NCI-H510A (cell line): ENCODE measurements around the gene ST8SIA6.
"Not testable (repeated sequence)": the region's sequence is repeated elsewhere in the genome, so short reads cannot be mapped to it uniquely, and the experiment has no call there.

ENCODE experiments used
- DNase-seq: peaks from one replicate; lab custom pipeline; 2025; lab: John Stamatoyannopoulos, UW

Gene ST8SIA6

DNA sequence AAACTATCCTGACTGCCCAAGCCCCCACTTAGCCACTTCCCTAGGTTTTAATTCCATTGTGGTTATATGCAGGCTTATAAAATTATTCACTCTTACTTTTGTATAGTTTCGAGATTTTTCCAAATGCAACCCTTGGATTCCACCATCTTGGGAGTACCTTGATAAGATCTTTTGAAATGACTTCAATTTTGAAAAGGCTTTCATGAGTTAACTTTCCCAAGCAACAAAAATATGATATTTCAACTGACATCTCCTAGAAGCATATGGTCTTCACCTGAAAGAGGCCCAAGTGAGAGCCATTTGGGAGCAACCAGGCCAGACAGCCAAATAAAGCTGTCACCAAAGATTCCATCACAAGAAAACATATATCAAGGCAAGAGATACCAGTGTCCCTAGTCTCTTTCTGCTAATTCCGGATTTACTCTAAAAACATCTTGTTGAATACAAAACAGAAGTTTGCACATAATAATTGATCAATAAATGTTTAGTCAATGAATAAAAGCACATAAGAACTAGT, 1.7 kb upstream of the ST8SIA6 start:
- no peak for DNase-seq

DNA sequence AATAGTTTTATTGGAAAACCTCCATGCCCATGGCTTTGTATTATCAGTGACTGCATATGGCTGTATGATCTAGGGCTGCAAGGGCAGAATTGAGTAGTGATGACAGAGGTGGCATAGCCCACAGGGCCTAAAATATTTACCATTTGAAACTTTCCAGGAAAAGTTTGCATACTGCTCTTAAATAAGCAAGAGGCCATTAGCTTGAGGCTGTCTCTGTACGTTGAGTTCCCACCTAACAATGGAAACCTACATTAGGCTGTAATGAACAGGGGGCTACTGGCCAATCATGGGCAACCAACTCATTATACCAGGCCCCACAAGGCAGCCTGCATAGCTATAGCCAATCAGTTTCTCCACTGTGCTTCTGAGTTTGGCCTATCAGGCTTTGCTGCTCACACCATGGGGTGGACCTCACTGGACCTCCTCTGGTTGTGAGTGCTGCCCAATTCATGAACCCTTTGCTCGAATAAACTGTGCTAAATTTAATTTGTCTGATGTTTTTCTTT, 673 bp upstream of the ST8SIA6 start:
- DNase-seq: no peak

DNA sequence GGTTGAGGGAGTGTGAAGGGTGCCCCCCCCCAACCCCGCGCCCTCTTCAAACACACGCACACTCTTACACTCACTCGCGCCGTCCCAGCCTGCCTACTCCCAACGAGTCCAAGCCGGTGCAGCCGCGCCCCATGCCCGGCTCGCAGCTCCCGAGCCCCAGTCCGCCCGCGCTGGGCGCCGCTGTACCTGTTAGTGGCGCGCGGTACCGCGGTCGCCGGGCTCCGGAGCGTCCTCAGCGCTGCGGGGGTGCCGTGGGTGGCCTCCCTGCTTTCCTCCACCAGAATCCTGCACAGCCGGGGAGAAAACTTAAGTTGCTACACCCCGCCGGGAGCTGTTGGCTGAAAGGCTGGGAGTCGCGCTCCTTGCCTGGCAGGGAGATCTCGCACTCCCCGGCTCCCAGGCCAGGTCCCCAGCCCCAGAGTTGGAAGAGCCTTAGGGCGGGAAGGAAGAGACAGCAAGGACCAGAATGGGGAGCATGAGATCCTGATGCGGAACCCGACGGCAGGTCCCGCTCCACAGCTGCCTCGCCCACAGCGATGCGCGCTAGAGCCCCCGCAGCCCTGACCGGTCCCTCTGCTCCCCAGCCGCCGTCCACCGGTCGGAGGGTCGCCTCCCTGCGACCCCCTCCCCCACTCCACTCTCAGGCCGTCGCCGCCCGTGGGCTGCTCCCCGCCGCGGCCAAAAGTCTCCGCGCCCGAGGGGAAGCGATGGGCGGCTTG, 863 bp downstream of the ST8SIA6 start:
- DNase-seq: peak; percentile 19

DNA sequence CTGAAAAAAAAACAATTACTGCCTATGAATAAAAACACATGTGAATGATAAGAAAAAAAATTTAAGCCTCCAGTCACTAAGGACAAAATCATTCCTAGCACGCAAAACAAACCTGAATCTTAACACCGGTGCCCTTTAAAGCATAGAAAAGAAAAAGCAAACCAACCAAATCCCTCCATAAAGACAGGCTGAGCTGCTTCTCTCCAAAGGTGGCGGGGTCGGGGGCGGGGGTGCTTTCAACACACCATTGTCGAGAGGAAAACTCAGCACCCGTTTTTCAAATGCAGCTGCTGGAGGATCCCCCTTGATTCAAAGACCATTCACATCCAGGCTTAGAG, 1.4 kb downstream of the ST8SIA6 start:
- no peak for DNase-seq

DNA sequence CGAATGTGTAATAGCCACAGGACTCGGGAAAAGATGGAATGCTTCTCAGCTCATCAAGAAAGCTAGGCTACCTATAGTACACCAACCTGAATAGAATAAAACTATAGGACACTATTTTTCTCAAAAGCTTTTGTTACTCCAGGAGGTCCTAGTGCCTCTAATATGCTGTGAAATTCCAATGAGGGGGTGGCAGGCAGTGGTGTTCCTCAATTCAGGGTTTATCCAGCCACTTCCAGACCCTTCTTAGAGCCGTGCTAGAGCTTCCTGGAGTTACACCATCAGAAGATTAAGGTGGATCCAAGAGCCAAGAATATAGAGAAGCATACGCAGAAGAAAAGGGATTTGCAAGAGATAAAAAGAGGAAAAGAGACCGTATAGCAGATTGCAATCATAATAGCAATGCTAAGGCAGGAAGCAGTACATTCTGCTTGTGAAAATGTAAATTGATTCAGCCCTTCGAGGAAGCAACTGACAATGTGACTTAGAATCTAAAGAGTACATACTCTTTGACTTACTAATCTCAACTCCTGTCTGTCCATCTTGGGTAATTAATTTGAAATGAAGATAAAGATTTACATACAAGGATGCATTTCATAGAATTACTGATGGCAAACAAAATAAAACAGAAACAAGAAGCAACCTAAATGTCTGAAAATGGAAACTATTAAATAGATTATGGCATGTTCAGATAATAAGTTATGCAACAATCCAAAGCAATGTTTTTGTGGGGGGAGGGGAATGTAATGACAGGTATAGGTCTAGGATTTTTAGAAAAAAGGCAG, 2.1 kb downstream of the ST8SIA6 start:
- no peak for DNase-seq

DNA sequence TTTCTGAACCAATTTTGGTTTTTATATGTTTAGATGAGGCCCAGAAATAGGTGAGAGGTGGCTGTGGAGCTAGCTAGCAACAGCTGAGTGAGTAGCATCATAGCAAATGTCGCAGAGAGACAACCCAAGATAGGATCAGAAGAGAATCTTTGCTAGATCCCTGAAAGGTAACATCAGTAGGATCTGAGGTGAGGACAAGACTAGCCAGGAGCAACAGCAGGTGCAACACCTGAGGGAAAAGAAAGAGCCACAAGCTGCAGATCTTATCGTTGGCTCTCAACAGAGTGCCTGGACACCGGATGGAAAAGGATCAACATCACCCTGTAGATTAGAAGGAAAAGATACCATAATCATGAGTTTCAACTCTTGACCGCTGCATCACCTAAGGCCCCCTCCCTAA, 4.4 kb downstream of the ST8SIA6 start:
- no peak for DNase-seq

DNA sequence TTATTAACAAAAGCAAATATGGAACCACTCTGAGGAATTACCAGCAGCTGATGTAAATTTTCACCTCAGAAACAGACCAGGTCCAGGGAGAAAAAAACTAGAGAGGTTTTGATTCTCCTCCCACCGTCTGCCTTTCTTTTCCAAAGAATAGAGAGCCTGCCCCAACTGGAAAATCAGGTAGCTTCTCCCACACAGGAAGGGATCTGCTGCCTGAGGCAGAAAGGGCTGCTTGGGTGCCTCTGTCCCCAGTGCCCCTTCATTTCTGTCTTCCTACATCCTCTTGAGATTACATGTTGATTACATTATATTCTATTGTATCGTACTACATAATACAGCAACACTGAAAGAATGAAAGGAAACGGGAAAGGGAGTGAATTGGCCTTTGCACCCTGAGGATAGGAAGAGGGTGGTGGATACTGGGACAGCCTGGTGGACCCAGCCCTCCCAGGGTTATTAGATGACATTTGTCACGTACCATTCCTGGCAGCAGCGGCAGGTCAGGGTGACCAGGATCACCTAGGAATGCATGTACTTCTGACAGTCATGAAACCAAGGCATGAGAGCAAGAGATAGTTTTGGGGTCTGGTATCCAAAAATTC, 8.9 kb downstream of the ST8SIA6 start:
- no peak for DNase-seq

DNA sequence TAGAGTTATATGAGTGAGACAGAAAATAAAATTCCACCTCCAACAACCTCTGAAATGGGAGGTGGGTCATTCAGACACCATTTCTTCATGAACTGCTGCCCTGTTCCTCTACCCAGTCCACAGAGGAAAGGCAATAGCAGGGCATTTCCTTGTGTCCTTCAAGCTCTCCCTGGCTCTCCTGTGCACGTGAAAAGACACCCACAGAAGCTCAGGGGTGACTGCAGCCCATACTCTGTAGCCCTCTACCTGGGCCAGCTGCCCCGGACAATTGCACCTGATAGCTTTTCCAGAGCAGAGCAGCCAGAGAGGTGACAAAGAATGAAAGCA, 10.0 kb downstream of the ST8SIA6 start:
- DNase-seq: no peak

- DNase-seq: no peak
These were observed 10.5 kb downstream of the ST8SIA6 start for GRCh38 chr10:17443707-17444387.

- DNase-seq: no peak
These were observed 15.8 kb downstream of the ST8SIA6 start for GRCh38 chr10:17438583-17438982.

DNA sequence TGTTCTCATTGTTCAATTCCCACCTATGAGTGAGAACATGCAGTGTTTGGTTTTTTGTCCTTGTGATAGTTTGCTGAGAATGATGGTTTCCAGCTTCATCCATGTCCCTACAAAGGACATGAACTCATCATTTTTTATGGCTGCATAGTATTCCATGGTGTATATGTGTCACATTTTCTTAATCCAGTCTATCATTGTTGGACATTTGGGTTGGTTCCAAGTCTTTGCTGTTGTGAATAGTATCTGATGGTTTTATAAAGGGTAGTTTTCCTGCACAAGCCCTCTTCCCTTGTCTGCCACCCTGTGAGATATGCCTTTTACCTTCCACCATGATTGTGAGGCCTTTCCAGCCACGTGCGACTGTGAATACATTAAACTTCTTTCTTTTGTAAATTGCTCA, 17.8 kb downstream of the ST8SIA6 start:
- DNase-seq: not testable (repeated sequence)

GRCh38 chr10:17435953-17436352, 18.4 kb downstream of the ST8SIA6 start:
- no peak for DNase-seq

DNA sequence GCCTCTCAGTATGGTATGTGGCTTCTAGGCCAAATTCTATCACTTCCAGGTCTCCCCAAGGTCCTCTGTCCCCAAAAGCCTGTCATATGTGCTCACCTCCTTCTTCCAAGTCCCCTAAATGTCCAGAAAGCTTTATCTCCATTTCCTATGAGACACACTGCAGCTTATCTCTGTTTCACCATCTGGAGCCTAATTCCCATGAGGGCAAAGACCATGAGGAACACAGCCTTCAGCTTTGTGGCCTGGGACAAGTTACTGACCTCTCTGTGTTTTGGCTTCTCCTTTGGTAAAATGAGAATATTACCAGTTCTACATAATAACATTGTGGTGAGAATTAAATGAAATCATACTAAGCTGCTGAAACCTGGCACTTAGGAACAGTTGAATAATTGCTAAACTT, 19.2 kb downstream of the ST8SIA6 start:
- DNase-seq: no peak

DNA sequence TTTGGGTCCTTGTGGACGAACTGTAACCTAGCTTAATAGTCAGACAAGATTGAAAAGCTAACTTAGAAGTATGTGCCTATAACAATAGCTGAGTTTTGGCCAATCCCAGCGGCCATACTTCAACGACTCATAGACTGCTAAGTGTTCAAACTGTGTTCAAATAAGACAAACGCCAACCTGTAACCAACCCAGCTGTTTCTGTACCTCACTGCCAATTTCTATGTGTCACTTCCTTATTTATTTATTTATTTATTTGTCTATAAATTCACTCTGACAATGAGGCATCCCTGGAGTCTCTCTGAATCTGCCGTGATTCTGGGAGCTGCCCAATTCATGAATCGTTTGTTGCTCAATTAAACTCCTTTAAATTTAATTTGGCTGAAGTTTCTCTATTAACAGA, 21.7 kb downstream of the ST8SIA6 start:
- no peak for DNase-seq

DNA sequence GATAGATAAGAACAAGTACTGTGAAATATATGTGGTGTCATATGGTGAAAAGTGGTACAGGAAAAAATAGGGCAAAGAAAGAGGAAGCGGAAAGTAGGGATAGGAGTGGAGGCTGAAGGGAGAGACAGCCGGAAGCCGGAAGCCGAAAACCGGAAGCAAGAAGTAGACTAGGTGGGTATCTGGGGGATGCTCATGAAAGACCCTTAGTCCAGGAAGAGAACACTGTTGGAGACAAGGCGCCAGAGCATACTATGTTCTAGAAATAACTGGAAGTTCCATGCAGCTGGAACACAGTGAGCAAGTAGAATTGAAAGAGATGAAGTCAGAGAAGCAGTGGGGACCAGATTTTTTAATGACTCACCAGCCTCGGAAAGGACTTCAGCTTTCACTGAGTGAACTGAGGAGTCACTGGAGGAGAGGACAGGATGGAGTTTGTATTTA, 22.5 kb downstream of the ST8SIA6 start:
- no peak for DNase-seq

DNA sequence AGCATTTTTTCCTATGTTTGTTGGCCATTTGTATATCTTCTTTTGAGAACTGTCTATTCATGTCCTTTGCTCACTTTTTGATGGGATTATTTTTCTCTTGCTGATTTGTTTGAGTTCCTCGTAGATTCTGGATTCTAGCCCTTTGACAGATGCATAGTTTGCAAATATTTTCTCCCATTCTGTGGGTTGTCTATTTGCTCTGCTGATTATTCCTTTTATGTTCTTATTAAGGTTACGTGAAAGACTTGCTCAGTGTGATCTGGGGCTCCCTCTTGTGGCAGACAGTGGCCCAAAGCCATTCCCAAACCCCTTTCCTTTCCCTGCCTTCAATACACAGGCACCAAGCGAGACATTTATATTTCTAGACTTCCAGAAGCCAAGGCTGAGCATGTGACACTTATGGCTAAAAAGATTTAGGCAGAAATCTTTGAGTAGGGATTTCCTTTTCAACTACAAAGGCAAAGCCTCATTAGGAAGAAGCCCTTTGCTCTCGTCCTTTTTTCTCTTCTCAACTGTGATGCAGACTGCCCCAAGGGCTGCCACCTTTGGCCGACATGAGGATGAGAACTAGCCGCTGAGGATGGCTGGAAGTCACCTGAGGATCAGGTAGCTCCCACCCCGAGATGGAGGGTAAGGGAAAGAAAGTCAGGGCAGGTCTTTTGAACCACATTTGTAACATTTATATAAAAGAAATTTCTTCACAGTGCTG, 23.6 kb downstream of the ST8SIA6 start:
- DNase-seq: no peak

DNA sequence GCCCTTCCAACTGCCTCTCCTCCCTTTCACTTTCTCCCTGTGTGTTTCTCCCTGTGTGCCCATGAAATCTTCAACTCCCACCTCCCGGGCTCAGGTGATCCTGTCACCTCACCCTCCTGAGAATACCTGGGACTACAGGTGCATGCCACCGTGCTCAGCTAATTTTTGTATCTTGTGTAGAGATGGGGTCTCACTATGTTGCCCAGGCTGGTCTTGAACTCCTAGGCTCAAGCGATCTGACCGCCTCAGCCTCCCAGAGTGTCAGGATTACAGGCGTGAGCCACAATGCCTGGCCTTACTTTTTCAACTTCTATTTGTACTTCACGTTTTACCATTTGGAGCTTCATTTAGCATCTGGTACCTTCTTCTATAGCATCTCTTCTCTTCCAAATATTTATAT, 24.9 kb downstream of the ST8SIA6 start:
- DNase-seq: no peak

DNA sequence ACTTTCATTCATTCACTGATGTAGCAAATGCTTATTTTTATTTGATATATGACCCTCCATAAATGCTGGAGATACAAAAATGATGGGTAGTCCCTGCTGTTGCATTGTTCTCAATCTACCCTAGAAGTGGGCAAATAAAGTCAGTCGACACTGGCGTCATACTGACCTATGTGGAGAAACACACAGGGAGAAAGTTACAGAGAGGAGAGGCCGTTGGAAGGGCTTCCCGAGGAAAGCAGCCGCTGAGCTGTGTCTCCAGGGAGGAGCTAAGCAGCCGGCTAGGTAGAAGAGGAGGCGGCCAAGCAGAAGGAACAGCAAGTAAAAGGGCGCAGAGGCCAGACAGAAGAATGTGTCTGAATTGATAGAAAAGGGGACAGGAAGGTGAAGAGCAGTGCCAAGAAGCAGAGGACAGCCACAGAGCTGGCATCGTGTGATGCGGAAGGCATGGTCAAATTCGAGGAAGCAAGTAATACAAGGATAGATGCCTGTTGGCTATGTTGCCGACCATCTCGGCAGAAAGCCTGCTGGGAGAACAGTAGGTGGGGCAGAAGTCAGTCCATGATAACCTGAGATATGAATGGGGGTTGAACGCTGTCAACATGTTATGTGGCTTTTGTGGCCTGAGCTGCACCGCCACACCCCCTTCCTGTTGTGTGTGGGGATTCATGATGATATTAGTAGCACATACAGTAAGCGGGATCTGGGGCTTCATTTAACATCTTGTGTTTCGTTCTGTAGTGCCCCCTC, 25.9 kb downstream of the ST8SIA6 start:
- no peak for DNase-seq

DNA sequence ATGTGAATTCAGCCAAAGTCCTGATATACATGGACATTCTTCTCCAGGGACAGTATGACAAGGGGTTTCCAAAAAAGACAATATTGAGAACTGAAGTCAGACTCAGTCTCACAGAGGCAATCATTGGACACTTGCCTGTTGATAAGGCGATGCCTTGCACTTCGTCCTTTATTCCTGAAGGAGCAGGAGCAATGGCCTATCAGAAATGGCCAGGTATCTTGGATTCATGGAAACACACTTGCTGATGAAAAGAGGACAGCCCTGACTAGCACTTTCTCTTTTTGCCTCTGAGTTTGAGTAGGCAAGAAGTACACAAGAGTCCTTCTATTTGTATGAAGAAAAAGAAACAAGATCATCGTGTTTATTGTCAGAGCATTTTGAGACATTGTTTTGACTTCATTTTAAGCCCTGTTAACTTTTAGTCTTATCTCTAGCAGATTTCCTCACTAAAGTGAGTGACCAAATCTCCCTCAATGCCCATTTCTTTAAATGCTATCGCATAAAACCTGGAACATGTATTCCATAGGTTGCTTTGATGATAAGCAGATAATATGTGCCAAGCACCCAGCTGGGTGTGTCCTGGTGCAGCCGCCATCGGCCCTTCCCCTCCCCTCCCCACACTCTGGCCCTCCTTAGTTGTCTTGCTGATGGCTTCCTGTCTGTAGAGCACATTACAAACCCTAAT, 26.6 kb downstream of the ST8SIA6 start:
- no peak for DNase-seq

DNA sequence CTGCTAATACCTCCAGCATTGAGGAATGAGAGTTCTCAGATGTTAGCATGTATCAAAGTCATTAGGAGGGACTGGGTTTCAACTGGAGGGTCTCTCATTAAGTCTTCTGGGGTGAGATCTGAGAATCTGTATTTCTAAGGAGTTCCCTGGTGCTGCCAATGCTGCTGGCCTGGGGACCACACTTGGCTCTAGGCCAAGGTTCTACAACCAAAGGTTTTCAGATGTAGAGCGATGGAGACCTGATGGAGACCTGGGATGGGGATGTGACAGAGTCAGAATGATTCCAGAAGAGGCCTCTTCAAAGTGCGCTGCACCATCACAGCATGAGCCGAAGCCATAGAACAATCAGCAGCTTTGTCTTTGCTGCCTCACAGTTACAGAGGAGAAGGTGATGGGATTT, 27.2 kb downstream of the ST8SIA6 start:
- no peak for DNase-seq
